ENCODE data around the gene HERC2.

The HERC2 gene

GRCh38 chr15:28075573-28075972 is 246.4 kb downstream of the HERC2 start:
- in situ Hi-C loops (cut with MboI; ENCODE audit: low sequenced_read_pairs), result no loop called here

- in situ Hi-C loops (cut with MboI; ENCODE audit: low sequenced_read_pairs), result no loop called here
Measured at GRCh38 chr15:28068930-28069329, 253.0 kb downstream of the HERC2 start.

- in situ Hi-C loops (cut with MboI; ENCODE audit: low sequenced_read_pairs), result no loop called here
Measured at GRCh38 chr15:28066231-28066630, 255.7 kb downstream of the HERC2 start.
